Stimulated activated CD4-positive, alpha-beta T cell treated with anti-CD3 and anti-CD28 coated beads, Interleukin-12 subunit alpha, Interleukin-12 subunit beta, amount 100 ng/mL, for 4 hours (primary cell): ENCODE measurements around the gene RBM22.

Experiments used
- DNase-seq: peaks from one replicate; pipeline ENCODE4 v3.0.0-alpha.2; 2020

Gene RBM22

GRCh38 chr5:150651924-150652671 is 48.8 kb downstream of the RBM22 start:
- DNase-seq, result no peak

DNA sequence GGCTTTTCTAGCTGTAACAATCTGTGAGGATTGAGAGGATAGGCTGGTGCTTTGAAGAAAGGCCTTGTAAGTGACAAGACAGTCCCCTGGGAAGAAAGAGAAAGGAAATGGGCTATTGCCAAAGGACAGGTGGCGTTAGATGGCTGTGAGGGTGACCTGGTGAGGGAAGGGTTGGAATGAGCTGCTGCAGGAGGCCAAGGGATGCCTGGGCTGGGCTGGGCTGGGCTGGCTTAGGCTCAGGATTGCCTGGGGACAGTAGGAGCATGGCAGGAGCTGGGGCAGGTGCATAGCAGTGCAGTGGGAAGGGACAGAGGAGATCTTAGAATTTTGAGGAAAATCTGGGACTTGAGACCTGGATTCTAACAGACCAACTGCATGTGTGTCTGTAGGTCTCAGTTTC is 49.5 kb downstream of the RBM22 start:
- DNase-seq, result no peak

- DNase-seq, result no peak
Observed at GRCh38 chr5:150650021-150651006, 50.5 kb downstream of the RBM22 start.

GRCh38 chr5:150649108-150650020 is 51.5 kb downstream of the RBM22 start:
- DNase-seq, result no peak

GRCh38 chr5:150648294-150649107 is 52.4 kb downstream of the RBM22 start:
- no peak for DNase-seq

DNA sequence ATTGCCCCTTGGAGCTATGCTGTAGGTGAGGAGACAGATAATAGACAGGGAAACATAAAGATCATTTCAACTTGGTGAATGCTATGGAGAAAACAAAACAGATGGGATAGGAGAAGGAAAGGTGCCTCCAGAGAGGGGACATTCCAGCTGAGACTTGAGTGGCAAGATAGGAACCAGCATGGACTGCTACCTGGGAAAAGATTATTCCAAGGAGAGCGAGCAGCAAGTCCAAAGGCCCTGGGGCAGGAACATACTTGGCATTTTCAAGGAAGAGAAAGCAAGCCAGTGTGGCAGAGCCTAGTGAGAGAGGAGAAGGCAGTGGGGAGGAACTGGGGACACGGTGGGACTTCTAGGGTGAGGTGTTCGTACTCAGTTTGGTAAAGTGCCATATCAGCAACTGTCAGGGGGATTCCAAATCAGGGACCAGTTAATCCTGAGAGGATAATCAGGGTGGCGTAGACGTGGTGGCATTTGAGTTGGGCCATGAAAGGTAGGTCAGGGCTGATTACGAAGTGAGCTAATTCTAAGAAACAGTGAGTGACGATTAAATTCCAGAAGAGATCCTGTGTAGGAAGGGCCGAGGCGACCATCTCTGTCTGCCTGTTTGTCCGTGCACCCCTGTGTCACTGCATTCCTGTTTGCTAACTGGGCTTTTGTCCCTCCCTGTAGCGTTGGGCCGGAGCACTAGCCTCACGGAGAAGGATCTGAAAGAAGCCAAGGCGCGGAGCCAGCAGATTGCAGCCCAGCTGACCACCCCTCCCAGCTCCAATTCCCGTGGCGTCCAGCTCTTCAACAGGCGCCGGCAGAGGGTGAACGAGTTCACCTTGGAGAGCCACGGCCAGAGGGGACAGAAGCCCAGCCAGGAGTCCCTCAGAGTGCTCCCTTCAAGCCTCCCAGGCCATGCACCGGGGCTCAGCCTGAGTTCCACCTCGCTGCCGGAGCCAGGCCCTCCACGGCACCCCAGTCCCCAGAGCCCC is 53.3 kb downstream of the RBM22 start:
- DNase-seq, result no peak

- DNase-seq, result no peak
Observed at GRCh38 chr5:150645070-150645700, 55.7 kb downstream of the RBM22 start.

DNA sequence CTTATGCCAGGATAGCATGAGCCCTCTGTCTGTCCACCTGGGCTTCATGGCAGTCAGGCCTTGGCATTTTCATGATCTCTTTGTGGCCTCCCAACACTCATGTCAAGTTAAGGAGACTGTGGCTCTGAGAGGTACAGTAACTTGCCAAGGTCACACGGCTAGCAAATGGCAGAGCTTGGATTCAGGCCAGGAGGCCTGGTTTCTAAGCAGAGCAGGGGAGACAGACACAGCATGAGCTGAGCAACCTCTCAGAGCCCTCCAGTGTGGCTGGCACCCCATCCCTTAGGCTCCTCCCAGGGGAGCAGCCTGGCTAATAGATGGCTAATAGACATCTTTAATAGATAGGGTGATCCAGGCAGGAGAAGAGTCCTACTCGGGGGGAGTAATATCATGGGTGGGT is 56.3 kb downstream of the RBM22 start:
- DNase-seq, result no peak

GRCh38 chr5:150644058-150644457 is 56.8 kb downstream of the RBM22 start:
- no peak for DNase-seq

- DNase-seq, result no peak
Observed at GRCh38 chr5:150642991-150643710, 57.7 kb downstream of the RBM22 start.

DNA sequence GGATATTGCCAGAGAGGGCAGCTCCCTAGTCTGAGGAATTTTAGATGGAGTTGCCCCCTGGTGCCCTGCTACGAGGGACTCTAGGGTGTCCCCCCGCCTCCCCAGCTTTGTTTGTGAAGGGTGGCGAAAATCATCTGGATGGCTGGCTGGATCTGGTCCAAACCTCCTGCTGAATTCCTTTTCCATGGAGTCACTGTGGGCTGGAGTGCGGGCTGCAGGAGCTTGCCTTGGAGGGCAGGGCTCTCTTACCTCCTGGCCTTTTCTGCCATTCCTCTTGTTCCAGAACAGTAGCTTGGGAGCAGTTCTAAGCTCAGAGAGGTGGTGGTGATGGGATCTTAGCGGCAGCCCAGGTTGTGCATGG is 58.3 kb downstream of the RBM22 start:
- no peak for DNase-seq

DNA sequence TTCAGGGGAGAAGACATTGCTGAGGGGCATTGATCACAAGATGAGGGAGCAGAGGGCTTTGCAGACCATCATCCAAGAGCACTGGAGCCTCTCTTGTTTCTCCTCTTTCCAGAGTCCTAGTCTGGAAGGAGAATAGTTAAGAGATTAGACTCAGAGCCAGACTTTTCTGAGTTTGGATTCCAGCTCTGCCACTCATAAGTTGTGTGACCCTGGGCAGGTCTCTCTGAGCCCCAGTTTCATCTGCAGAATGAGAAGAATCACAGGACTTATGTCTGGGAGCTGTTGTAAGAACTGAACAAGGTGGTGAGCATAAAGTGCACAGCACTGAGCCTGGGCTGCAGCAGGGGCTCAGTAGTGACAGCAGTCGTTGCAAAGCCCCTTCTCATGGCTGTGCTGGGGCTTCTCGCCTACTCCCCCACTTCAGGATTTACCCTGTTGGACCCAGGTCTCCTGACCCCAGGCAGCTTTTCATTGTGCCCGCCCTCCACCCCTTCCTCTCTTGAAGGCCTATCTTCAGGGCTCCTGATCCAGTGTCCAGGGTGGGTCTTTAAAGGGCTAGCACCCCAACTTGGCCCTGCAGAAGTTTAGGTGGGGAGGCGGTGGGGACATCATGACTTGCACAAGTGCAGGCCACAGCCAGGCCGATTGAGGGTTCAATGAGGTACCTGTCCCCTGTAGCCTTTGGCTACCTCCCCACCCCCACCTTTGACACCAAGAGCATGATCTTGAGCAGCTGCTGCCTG is 58.9 kb downstream of the RBM22 start:
- DNase-seq, result no peak

DNA sequence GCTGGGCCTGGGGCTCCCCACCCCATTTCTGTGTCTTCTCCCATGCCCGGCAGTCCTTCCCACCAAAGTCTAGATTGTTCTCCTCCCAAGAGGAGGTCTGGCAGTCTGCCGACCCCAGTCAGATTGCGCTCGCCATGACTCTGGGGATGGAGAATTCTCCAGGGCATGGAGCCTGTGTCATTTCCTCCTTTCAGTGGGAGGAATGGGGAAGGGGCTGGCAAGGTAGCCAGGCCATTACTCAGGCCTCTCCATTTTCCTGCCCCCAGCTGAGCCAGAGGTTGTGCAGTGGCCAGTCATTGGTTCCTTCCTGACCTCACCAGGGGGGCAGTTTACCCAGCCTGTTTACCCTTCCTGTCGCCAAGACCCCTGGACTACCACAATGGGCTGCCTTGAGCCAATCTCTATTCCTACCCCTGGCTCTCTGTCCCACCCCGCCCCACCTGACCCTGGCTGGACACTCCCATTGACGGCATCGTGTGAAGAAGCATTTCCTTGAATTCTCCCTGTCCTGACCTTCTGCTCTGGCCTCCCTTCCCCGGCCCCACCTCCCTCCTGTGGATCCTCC is 59.8 kb downstream of the RBM22 start:
- DNase-seq, result no peak
